Measurements from ENCODE around the gene PIH1D1. TPM values are rescaled to one million over a fixed set of nuclear protein-coding genes. Genes with fewer than 3 reads are reported as not detected.

The PIH1D1 gene
- total RNA-seq, 1 donor from 2014 or later, result 130 TPM

DNA sequence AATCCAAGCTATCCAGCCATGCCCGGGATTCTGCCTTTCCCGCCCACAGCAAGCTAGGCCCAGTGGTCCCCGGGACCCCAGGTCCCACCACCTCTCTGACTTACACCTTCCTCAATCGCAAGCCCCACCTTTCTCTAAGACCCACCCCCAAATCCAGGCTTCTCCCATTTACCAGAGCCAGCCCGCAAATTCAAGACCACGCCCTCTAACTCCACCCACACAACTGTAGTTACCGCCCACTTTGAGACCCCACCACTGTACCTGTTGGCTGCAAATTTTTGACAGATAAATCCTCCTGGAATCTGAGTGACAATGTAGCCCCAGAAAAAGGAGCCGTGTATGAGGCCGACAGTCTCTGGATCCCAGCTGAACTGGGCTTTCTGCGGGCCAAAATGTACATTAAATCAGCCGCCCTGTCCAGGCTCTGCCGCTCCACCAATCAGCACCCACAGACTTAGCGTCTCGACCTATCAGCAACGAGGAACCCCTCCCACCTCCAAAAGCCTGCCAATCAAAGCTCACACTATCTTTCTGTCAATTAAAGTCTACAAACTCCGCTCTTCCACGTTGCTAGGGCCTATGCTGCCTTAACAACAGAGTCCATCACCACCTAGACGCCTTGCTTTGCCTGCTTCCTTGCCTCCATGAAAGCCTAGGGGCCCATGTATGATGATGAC lies 16.6 kb downstream of the PIH1D1 start:
- no peak for DNase-seq (ENCODE audit: low read depth)
- TF ChIP-seq, protein P1, sequence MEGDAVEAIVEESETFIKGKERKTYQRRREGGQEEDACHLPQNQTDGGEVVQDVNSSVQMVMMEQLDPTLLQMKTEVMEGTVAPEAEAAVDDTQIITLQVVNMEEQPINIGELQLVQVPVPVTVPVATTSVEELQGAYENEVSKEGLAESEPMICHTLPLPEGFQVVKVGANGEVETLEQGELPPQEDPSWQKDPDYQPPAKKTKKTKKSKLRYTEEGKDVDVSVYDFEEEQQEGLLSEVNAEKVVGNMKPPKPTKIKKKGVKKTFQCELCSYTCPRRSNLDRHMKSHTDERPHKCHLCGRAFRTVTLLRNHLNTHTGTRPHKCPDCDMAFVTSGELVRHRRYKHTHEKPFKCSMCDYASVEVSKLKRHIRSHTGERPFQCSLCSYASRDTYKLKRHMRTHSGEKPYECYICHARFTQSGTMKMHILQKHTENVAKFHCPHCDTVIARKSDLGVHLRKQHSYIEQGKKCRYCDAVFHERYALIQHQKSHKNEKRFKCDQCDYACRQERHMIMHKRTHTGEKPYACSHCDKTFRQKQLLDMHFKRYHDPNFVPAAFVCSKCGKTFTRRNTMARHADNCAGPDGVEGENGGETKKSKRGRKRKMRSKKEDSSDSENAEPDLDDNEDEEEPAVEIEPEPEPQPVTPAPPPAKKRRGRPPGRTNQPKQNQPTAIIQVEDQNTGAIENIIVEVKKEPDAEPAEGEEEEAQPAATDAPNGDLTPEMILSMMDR (conservative IDR thresholded peaks at IDR 0.05; ENCODE audit: low read depth, low read length), result no peak
- H3K4me3 ChIP-seq (ENCODE audit: low read depth, low read length), result no peak overlapping the region

DNA sequence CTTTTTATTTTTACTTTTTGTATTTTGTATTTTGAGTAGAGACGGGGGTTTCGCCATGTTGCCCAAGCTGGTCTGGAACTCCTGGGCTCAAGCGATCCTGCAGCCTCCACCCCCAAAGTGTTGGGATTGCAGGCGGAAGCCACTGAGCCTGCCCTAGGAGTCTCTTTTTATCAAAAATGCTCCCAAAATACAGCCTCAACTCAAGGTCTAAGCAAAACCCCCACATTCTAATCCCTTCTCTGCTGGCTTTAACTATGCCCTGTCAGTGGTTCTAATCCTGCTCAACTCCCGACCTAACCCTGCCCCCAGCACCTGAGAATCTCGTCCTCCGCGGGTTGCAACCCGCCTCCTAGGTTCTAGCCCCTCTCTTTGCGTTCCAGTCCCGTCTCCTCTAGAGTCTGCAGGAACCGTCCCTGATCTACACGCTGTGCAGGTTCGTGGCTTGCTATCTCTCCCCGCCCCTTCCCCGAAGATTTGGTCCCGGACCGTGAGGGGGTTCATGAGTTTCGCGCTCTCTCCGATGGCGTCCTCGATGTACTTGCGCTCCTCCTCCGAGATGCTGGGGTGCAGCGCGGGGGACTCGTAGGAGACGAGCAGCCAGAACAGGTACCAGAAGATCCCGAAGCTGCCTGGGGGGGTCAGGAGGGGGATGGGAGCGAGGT lies 18.2 kb downstream of the PIH1D1 start:
- no peak overlapping the region for H3K4me3 ChIP-seq (ENCODE audit: low read depth, low read length)
- TF ChIP-seq, protein P1 (conservative IDR thresholded peaks at IDR 0.05; ENCODE audit: low read depth, low read length), result no peak
- DNase-seq (ENCODE audit: low read depth), result no peak

DNA sequence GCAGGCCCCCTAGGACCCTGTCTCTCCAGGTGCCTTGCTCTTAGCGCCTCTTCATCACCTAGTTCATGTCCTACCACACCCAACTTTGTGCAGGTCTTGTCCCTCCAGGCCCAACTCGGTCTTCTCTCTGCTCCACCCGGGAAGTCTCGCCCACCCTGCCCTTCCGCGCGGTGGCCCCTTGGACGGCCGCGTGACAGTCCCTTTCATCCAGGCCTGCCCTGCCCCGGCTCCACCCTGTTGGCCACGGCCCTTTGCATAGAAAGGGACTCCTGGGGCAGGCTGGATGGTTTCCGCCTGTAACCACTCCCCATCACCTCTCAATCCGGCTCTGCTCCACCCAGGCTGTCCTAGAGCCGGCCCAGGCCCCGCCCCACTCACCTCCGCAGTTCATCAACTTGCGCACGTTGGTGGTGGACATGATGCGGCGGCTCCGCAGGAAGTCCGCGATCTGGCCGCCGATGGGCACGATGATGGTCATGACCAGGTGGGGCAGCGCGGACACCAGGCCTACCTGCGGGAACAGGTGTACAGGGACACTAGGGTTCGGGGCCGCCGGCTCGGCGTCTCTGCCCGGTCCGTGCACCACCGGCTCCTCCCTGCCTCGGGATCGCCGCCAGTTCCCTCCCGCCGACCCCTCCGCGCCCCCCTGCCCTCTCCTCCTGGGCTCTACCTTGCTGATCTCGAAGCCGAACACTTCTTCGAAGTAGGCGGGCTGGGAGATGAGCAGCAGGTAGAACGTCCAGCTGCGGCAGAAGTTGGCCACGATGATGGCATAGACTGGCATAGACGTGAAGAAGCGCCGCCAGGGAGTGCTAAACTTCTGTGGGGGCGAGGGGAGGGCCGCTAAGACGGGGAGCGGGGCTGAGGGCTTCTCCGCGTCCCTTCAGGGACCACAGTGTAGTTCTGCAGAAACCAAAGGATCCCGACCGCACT lies 19.2 kb downstream of the PIH1D1 start:
- DNase-seq (ENCODE audit: low read depth), result no peak
- no peak overlapping the region for H3K4me3 ChIP-seq (ENCODE audit: low read depth, low read length)
- TF ChIP-seq, protein P1 (conservative IDR thresholded peaks at IDR 0.05; ENCODE audit: low read depth, low read length), result no peak

DNA sequence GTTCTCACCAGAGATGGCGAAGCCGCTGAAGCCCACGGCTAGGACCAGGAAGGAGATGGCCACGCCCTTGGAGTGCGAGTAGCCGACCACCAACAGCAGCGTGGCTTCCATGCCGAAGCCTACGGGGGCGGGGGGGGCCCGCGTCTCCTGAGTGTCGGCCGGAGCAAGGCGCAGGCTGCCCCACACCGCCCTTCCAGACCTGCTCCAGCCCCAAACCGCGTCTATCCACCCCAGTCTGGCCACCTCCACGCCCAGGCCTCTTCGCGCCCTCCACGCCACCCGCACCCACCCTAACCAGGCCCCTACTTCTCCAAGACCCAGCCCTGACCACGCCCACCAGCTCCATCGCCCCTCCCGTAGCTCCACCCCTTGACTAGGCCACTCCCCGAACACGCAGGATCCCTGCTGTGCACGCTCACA lies 20.3 kb downstream of the PIH1D1 start:
- DNase-seq (ENCODE audit: low read depth), result no peak
- H3K4me3 ChIP-seq (ENCODE audit: low read depth, low read length), result no peak overlapping the region
- TF ChIP-seq, protein P1 (conservative IDR thresholded peaks at IDR 0.05; ENCODE audit: low read depth, low read length), result no peak

DNA sequence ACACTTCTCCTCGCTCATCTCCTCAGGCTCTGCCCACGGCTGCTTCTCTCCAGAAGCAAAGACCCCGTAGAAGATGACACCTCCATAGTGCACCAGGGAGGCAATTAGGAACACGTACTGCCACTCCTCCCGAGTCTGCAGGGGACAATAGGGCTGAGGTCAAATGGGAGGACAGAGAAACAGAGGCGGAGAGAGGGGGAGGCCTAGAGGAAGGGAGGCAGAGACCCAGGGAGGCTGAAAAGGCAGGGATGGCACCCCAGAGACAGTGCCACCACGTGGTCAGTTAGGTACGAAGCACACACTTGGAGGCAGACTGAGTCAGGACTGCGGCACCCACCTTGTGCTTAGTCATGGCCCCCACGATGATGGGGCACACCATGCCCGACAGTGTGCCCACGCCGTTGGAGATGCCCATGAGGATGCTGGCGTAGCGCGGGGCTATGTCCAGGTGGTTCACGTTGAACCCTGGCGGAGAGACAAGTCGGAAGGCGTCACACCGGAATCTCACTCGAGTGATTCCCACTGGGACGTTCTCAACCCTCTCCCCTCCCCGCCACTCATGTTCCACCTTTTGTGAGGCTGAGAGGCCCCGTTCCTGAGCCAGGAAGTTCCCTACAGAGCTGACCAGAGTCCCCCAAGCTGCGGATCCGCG lies 20.8 kb downstream of the PIH1D1 start:
- TF ChIP-seq, protein P1 (conservative IDR thresholded peaks at IDR 0.05; ENCODE audit: low read depth, low read length), result peak; percentile 48
- H3K4me3 ChIP-seq (ENCODE audit: low read depth, low read length), result no peak overlapping the region
- DNase-seq (ENCODE audit: low read depth), result no peak

DNA sequence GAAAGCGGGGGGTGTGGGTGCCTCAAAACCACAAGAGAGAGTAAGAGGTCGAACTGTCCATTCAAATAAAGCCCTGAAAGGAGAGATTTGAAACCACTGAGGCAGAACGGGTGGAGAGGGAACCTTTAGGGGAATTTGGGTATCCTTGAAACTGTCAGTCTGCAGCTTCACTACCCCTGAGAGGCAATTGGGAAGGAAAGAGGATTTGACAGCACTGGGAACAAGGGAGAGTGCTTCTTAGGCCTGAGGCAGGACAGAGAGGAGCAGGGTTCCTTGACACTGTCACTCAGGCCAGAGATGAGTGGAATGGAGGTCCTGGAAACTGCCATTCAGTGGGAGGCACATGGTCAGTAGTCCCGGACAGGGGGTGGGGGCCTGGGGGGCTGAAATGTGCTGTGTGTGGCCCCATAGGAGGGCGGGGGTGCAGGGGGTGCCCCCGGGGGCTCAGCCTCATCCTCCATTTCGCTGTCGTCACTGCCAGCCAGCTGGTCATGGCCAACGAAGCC lies 21.4 kb downstream of the PIH1D1 start:
- no peak overlapping the region for H3K4me3 ChIP-seq (ENCODE audit: low read depth, low read length)
- no peak for DNase-seq (ENCODE audit: low read depth)
- TF ChIP-seq, protein P1 (conservative IDR thresholded peaks at IDR 0.05; ENCODE audit: low read depth, low read length), result no peak

Data from epithelial cell of proximal tubule (primary cell).